Colonic mucosa (tissue), 4 donors: ENCODE results near the gene MYH9. TPM values are rescaled to one million over a fixed set of nuclear protein-coding genes. Genes with fewer than 3 reads are reported as not detected.
"Not testable (repeated sequence)": the region's sequence is repeated elsewhere in the genome, so short reads cannot be mapped to it uniquely, and the experiment has no call there.

Experiments
- DNase-seq: peaks from one replicate; pipeline ENCODE4 v3.0.0-alpha.2; 2020
- H3K27ac ChIP-seq: fragments of 200-600 bp; one replicate; pipeline ENCODE4 v1.8.0; 2021
- H3K27me3 ChIP-seq: fragments of 200-600 bp; one replicate; pipeline ENCODE4 v1.8.0; 2021
- H3K36me3 ChIP-seq: fragments of 200-600 bp; one replicate; pipeline ENCODE4 v1.8.0; 2021
- H3K4me1 ChIP-seq: fragments of 200-600 bp; one replicate; pipeline ENCODE4 v1.8.0; 2021; ENCODE audit warnings: mild to moderate bottlenecking
- H3K4me3 ChIP-seq: fragments of 200-600 bp; one replicate; pipeline ENCODE4 v1.8.0; 2021
- H3K9ac ChIP-seq, 2 donors: one replicate each; pipeline ENCODE4 v1.7.0; 2013; ENCODE audit warnings: control low read depth in 2 of 2, low read depth in 2 of 2, low read length in 2 of 2
- H3K9me3 ChIP-seq: fragments of 200-600 bp; one replicate; pipeline ENCODE4 v1.8.0; 2021
- intact Hi-C: fragments of 100-400 bp; cut with DNase I; formaldehyde crosslinking; loops from one replicate; pipeline ENCODE4 v1.14.1; 2022
- total RNA-seq, 2 donors: library from RNA; stranded (reverse); fragmentation: NEBNext Ultra II Directional in 1 of 2; extraction: Animal tissue kit (Norgen Biotek cat#: 25700) in 1 of 2; gene quantifications; one replicate each; pipeline ENCODE4 v1.2.1, GENCODE V29; 2021
- TF ChIP-seq, protein P1 (sequence below): fragments of 200-600 bp; IDR thresholded peaks from one replicate; pipeline ENCODE4 v1.8.0; 2022; ENCODE audit warnings: antibody characterized with exemption, mild to moderate bottlenecking
- donor health status: healthy.
- donor health status: DM: no; HTN: no; CAD: no.
- donor health status: DM: no; HTN: no; CAD: no.

The MYH9 gene
- total RNA-seq, 2 donors from 2014 or later, result 711 to 719 TPM

DNA sequence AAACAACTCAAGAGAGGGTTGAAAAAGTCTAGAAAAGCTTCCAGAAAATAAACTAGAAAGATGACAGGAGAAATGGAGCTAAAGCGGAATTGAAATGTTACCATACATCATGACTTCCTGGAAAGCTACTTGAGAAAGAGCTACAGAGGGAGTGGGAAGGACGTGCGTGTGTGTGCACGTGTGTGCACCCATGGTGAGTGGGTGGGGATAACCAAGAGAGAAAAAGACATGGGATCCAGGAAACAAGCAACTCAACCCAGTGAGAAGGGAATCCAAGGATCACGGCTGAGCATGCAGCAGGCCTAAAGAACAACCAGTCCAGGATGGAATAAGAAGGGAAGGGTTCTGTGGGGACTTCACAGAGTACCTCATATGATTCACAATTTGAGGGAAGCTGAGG, 113.2 kb downstream of the MYH9 start:
- Histone ChIP-seq H3K9me3 (no peaks in the 10 kb centered on the region), H3K9ac (no peak overlapping the region), H3K27me3 (no peaks in the 10 kb centered on the region), H3K27ac (no peak overlapping the region), H3K4me3 (no peak overlapping the region), H3K36me3 (no peaks in the 10 kb centered on the region), H3K4me1 (peaks cover 6% of the 10 kb centered on the region)
- TF ChIP-seq, protein P1, sequence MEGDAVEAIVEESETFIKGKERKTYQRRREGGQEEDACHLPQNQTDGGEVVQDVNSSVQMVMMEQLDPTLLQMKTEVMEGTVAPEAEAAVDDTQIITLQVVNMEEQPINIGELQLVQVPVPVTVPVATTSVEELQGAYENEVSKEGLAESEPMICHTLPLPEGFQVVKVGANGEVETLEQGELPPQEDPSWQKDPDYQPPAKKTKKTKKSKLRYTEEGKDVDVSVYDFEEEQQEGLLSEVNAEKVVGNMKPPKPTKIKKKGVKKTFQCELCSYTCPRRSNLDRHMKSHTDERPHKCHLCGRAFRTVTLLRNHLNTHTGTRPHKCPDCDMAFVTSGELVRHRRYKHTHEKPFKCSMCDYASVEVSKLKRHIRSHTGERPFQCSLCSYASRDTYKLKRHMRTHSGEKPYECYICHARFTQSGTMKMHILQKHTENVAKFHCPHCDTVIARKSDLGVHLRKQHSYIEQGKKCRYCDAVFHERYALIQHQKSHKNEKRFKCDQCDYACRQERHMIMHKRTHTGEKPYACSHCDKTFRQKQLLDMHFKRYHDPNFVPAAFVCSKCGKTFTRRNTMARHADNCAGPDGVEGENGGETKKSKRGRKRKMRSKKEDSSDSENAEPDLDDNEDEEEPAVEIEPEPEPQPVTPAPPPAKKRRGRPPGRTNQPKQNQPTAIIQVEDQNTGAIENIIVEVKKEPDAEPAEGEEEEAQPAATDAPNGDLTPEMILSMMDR, result no peak
- DNase-seq, result no peak
- intact Hi-C loops, result no loop called here

DNA sequence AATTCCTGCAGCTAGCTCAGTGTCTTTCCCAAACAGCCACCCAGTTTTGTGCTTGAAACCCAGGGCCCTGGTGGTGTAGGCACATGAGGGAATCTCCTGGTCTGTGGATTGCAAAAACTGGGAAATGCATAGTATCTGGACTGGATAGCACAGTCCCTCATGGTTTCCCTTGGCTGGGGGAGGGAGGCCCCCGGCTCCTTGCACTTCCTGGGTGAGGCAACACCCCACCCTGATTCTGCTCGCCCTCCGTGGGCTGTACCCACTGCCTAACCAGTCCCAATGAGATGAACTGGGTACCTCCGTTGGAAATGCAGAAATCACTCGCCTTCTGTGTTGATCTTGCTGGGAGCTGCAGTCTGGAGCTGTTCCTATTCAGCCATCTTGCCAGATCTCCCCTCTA, 115.8 kb downstream of the MYH9 start:
- H3K27ac ChIP-seq, H3K4me3 ChIP-seq, H3K36me3 ChIP-seq, DNase-seq, H3K4me1 ChIP-seq, intact Hi-C loops, H3K9me3 ChIP-seq, H3K9ac ChIP-seq, H3K27me3 ChIP-seq: not testable (repeated sequence)

DNA sequence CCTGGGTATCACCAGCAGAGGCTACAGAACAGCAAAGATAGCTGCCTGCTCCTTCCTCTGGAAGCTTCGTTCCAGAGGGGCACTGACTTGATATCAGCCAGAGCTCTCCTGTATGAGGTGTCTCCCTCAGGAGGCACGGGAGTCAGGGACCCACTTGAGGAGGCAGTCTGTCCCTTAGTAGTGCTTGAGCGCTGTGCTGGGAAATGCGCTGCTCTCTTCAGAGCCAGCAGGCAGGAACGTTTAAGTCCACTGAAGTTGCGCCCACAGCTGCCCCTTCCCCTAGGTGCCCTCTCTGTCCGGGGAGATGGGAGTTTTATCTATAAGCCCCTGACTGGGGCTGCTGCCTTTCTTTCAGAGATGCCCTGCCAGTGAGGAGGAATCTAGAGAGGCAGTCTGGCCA, 116.5 kb downstream of the MYH9 start:
- H3K4me3 ChIP-seq, H3K9ac ChIP-seq, H3K4me1 ChIP-seq, H3K27me3 ChIP-seq, H3K36me3 ChIP-seq, intact Hi-C loops, H3K27ac ChIP-seq, H3K9me3 ChIP-seq, DNase-seq: not testable (repeated sequence)

DNA sequence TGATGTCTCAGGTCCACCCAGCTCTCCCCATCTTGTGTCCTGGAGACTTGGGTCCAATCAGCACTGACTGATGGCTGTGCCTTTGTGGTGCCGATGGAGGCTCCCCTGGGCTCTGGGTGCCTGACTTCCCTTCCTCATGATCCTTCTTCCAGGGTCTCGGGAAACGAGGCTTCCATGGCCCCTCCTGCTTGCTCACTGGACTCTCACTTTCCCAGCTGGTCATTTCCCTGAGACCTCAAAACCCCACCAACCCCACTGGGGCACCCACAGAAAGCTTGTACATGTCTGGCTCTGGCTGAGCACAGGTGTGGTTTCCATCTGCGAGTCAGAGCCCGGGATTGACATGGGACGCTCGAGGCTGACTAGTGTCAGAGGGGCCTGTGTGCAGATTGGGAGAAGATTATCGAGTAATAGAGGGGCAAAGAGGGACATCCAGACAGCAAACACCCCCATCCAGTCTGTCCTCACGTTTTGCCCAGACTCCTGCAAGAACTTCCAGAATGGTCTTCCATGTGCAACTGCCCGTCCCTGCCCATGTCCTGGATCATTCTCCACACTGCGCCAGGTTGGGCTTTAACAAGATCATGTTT, 119.8 kb downstream of the MYH9 start:
- Histone ChIP-seq H3K27ac (no peak overlapping the region), H3K4me3 (no peak overlapping the region), H3K9me3 (no peaks in the 10 kb centered on the region), H3K36me3 (no peaks in the 10 kb centered on the region), H3K9ac (no peak overlapping the region), H3K27me3 (no peaks in the 10 kb centered on the region), H3K4me1 (no peaks in the 10 kb centered on the region)
- no peak for DNase-seq
- intact Hi-C loops, result no loop called here
- TF ChIP-seq, protein P1, result no peak

DNA sequence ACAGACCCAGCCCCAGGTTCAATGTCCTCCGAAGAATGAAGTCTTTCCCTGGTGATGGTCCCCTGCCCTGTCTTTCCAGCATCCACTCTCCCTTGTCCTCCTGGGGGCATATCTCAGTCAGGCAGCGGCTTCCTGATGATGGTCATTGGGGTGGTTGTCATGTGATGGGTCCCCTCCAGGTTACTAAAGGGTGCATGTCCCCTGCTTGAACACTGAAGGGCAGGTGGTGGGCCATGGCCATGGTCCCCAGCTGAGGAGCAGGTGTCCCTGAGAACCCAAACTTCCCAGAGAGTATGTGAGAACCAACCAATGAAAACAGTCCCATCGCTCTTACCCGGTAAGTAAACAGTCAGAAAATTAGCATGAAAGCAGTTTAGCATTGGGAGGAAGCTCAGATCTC, 120.7 kb downstream of the MYH9 start:
- Histone ChIP-seq H3K9ac (no peak overlapping the region), H3K27ac (no peak overlapping the region), H3K27me3 (no peaks in the 10 kb centered on the region), H3K9me3 (no peaks in the 10 kb centered on the region), H3K4me1 (no peaks in the 10 kb centered on the region), H3K4me3 (no peak overlapping the region), H3K36me3 (no peaks in the 10 kb centered on the region)
- intact Hi-C loops, result no loop called here
- DNase-seq, result no peak
- TF ChIP-seq, protein P1, result no peak

DNA sequence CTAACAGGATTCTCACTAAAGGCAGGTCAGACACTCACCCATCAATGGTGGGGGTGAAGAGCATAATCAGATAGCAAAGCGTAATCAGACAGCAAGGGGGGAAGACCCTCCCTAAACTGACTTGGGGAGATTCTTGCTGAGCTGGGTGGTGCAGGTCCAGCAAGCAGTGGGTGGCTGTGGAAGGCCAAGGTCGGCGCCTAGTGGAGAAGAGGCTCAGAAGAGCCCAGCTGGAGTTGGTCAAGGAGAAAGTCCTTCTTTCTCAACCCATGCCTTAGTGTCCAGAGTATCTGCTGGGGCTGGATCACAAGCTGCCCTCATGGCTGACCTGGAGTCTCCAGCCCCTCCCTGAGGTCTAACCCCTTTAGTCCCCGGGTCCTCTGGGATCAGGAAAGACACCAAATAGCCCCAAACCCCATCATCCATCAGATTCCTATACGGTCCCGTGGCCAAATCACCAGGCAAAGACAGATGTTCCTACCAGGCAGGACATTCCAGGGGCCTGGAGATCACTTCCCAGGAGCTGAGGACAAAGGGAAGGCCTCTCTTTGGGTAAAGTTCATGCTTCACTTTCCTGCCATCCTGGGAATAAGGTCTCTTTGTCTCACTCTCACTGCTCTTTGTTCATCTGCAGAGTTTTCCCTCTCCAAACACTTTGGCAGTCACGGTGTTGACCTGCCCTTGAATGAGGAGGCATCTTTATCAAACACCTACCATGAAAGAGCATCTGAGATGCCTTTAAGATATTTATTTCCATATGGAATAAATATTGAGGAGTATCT, 123.7 kb downstream of the MYH9 start:
- H3K9ac ChIP-seq, H3K9me3 ChIP-seq, H3K4me1 ChIP-seq, DNase-seq, H3K4me3 ChIP-seq, intact Hi-C loops, H3K36me3 ChIP-seq, H3K27ac ChIP-seq, H3K27me3 ChIP-seq: not testable (repeated sequence)

DNA sequence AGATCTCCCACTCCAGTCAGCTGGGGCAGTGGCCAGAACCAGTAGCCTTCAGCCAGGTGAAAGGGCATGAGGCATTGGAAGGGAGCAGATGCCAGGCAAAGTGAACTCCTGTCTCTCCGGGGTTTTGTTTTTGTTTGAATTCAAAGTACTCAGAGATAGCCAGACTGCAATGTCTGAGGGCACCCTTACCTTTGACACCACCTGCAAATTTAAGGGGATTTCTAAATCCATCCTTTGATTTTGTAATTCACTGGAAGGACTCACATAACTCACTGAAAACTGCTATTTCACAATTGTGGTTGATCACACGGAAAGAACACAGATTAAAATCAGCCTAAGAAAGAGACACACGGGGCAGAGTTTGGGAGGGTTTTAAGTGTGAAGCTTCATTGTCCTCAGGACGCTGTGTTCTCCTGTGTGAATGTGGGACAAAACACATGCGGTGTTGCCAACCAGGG, 124.5 kb downstream of the MYH9 start:
- intact Hi-C loops, H3K9ac ChIP-seq, H3K9me3 ChIP-seq, H3K4me3 ChIP-seq, DNase-seq, H3K36me3 ChIP-seq, H3K27me3 ChIP-seq, H3K27ac ChIP-seq, H3K4me1 ChIP-seq: not testable (repeated sequence)

DNA sequence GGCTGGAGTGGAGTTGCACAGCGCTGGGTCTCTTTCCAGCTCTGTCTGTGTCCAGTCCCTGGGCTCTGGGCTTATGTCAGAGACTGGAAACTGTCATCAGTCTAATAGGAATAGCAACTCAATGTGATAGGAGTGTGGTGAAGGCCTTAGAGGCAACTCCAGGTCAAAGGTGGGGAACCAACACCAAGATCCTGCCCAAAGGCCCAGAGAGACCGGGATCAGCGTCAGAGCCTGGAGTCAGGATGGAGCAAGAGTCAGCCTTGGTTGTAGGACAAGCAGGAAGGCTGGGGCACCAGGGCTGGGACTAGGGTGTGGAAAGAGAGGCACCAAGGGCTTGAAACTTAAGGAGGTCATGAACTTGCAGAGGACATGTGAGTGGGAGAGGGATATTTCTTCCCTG, 125.5 kb downstream of the MYH9 start:
- H3K36me3 ChIP-seq, H3K4me3 ChIP-seq, H3K9me3 ChIP-seq, DNase-seq, H3K4me1 ChIP-seq, H3K27me3 ChIP-seq, H3K27ac ChIP-seq, intact Hi-C loops, H3K9ac ChIP-seq: not testable (repeated sequence)

DNA sequence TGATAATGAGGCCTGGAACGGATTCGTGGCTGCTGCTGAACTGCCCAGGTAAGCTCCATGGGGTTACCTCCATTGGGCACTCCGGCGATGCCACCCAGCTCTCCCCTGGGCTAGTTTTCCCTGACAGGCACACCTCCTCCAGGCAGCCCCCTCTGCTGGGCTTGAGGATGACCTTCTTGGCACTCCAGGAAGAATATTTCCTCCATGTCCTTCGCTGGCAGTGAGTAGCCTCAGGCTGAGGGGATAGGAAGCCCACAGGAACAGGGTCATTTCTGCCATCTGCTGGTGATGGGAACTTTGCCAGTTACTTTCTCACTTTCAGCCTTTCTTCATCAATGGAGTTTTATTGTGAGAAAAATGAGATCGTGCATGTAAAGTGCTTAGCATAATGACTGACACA, 126.1 kb downstream of the MYH9 start:
- H3K36me3 ChIP-seq, DNase-seq, intact Hi-C loops: not testable (repeated sequence)

More for the DNA sequence above, 126.1 kb downstream of the MYH9 start:
- not testable (repeated sequence) for H3K27ac ChIP-seq, H3K9me3 ChIP-seq, H3K4me1 ChIP-seq, H3K4me3 ChIP-seq, H3K27me3 ChIP-seq, H3K9ac ChIP-seq
